HFFc6 (cell line): ENCODE results near the gene PRIM2. TPM values are rescaled to one million over a fixed set of nuclear protein-coding genes. Genes with fewer than 3 reads are reported as not detected.
"Not testable (repeated sequence)": the region's sequence is repeated elsewhere in the genome, so short reads cannot be mapped to it uniquely, and the experiment has no call there.

Experiments used
- DNase-seq: peaks from one replicate; pipeline ENCODE4 v3.0.0-alpha.2; 2018
- H3K27ac Mint-ChIP-seq: 2 replicates; pipeline ENCODE4 v1.8.0; 2020; ENCODE audit warnings: mild to moderate bottlenecking, mixed read lengths
- H3K27me3 Mint-ChIP-seq: 2 replicates; pipeline ENCODE4 v1.8.0; 2021; ENCODE audit warnings: mild to moderate bottlenecking, moderate library complexity, mixed read lengths; ENCODE audit not compliant: insufficient read depth
- H3K36me3 Mint-ChIP-seq: 2 replicates; pipeline ENCODE4 v1.8.0; 2021; ENCODE audit warnings: low read depth, mixed read lengths
- H3K4me1 Mint-ChIP-seq: 2 replicates; pipeline ENCODE4 v1.8.0; 2020; ENCODE audit warnings: low read depth, mixed read lengths
- H3K4me3 Mint-ChIP-seq: 2 replicates; pipeline ENCODE4 v1.8.0; 2020; ENCODE audit warnings: mild to moderate bottlenecking, moderate library complexity, mixed read lengths
- H3K9me3 Mint-ChIP-seq: 2 replicates; pipeline ENCODE4 v1.8.0; 2020; ENCODE audit warnings: mild to moderate bottlenecking, mixed read lengths
- CTCF ChIP-seq: fragments of 200-600 bp; sonication (generic); IDR thresholded peaks from 2 replicates; pipeline ENCODE4 v1.5.0; 2021; ENCODE audit warnings: antibody characterized with exemption, mild to moderate bottlenecking
- total RNA-seq, 6 experiments: library from RNA; stranded (reverse); fragmentation: NEBNext Ultra II Directional; extraction: Animal tissue kit (Norgen Biotek cat#: 25700); gene quantifications; 2 replicates in 1 of 6; 3 replicates in 5 of 6; pipeline ENCODE4 v1.2.3, GENCODE V29; 2021

PRIM2 gene
- total RNA-seq, 6 experiments from 2014 or later = 32.6 to 46.8 (median 43.0) TPM

DNA sequence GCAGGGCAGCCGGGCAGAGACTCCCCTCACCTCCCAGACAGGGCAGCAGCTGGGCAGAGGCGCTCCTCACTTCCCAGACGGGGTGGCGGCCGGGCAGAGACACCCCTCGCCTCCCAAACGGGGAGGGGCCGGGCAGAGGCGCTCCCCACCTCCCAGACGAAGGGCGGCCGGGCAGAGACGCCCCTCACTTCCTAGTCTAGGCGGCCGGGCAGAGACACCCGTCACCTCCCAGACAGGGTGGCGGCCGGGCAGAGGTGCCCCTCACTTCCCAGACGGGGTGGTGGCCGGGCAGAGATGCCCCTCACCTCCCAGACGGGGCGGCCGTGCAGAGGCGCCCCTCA, 6.6 kb upstream of the PRIM2 start:
- Mint-ChIP-seq H3K4me3 (no peak overlapping the region), H3K36me3 (peaks cover 10% of the 10 kb centered on the region), H3K27me3 (no peaks in the 10 kb centered on the region; the same call in 1 of the 2 replicates), H3K27ac (no peak overlapping the region), H3K4me1 (peaks cover 73% of the 10 kb centered on the region), H3K9me3 (peaks cover 10% of the 10 kb centered on the region)
- TF ChIP-seq CTCF = no peak
- DNase-seq = no peak

DNA sequence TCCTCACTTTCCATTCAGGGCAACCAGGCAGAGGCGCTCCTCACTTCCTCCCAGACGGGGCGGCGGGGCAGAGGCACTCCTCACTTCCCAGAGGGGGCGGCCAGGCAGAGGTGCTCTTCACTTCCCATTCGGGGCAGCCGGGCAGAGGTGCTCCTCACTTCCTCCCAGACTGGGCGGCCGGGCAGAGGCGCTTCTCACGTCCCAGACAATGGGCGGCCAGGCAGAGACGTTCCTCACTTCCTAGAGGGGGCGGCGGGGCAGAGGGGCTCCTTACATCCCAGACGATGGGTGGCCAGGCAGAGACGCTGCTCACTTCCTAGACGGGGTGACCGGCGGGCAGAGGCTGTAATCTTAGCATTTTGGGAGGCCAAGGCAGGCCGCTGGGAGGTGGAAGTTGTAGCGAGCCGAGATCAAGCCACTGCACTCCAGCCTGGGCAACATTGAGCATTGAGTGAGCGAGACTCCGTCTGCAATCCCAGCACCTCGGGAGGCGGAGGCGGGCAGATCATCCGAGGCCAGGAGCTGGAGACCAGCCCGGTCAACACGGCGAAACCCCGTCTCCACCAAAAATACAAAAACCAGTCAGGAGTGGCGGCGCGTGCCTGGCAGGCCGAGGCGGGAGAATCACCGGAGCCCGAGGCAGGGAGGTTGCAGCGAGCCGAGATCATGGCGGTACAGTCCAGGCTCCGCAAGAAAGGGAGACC, 6.0 kb upstream of the PRIM2 start:
- H3K27me3 Mint-ChIP-seq, H3K4me3 Mint-ChIP-seq, H3K27ac Mint-ChIP-seq: not testable (repeated sequence)

GRCh38 chr6:57312004-57312345, 5.5 kb upstream of the PRIM2 start:
- Mint-ChIP-seq H3K36me3 (peaks cover 10% of the 10 kb centered on the region), H3K27ac (0 out of 2 replicates have a peak overlapping the region, but pooled peaks have one; percentile 99), H3K4me3 (no peak overlapping the region), H3K4me1 (peaks cover 67% of the 10 kb centered on the region), H3K9me3 (peaks cover 10% of the 10 kb centered on the region), H3K27me3 (no peaks in the 10 kb centered on the region; the same call in 1 of the 2 replicates)
- DNase-seq = no peak
- TF ChIP-seq CTCF = no peak

More for the DNA sequence above, 6.0 kb upstream of the PRIM2 start:
- Mint-ChIP-seq H3K4me1 (peaks cover 71% of the 10 kb centered on the region), H3K36me3 (peaks cover 10% of the 10 kb centered on the region), H3K9me3 (peaks cover 10% of the 10 kb centered on the region)
- DNase-seq = not testable (repeated sequence)

GRCh38 chr6:57313009-57313408, 4.4 kb upstream of the PRIM2 start:
- no peak for DNase-seq
- peak overlapping the region; percentile 60 for H3K4me3 Mint-ChIP-seq

GRCh38 chr6:57313711-57314471, 3.5 kb upstream of the PRIM2 start:
- TF ChIP-seq CTCF = peak; percentile 39

More at GRCh38 chr6:57313009-57313408, 4.4 kb upstream of the PRIM2 start:
- peak overlapping the region; percentile 99 for H3K27ac Mint-ChIP-seq
- H3K9me3 Mint-ChIP-seq = peaks cover 10% of the 10 kb centered on the region
- peaks cover 67% of the 10 kb centered on the region for H3K4me1 Mint-ChIP-seq
- H3K27me3 Mint-ChIP-seq = no peaks in the 10 kb centered on the region
- no peak for TF ChIP-seq CTCF
- peaks cover 17% of the 10 kb centered on the region for H3K36me3 Mint-ChIP-seq

GRCh38 chr6:57315111-57315510, 2.3 kb upstream of the PRIM2 start:
- H3K4me3 Mint-ChIP-seq = peak overlapping the region; percentile 18; the same call in 1 of the 2 replicates
- H3K9me3 Mint-ChIP-seq = peaks cover 4% of the 10 kb centered on the region
- H3K4me1 Mint-ChIP-seq = peaks cover 75% of the 10 kb centered on the region
- DNase-seq = no peak
- no peak for TF ChIP-seq CTCF
- H3K27ac Mint-ChIP-seq = peak overlapping the region; percentile 99
- H3K27me3 Mint-ChIP-seq = no peaks in the 10 kb centered on the region
- peaks cover 28% of the 10 kb centered on the region for H3K36me3 Mint-ChIP-seq

More at GRCh38 chr6:57313711-57314471, 3.5 kb upstream of the PRIM2 start:
- no peaks in the 10 kb centered on the region for H3K27me3 Mint-ChIP-seq
- DNase-seq = peak; percentile 100
- peaks cover 22% of the 10 kb centered on the region for H3K36me3 Mint-ChIP-seq
- peaks cover 10% of the 10 kb centered on the region for H3K9me3 Mint-ChIP-seq
- peak overlapping the region; percentile 99 for H3K27ac Mint-ChIP-seq
- H3K4me3 Mint-ChIP-seq = peak overlapping the region; percentile 83
- H3K4me1 Mint-ChIP-seq = peaks cover 70% of the 10 kb centered on the region
